ENCODE results near the gene TRAF2. TPM values are rescaled to one million over a fixed set of nuclear protein-coding genes. Genes with fewer than 3 reads are reported as not detected.
A peak's percentile ranks its signal among the peaks of the same experiment; 100 is the strongest.

TRAF2 gene
- total RNA-seq, 5 donors from 2014 or later (not counting 1 experiment from before 2014, with no cell fraction given): 20.9 to 38.7 (median 33.7) TPM

DNA sequence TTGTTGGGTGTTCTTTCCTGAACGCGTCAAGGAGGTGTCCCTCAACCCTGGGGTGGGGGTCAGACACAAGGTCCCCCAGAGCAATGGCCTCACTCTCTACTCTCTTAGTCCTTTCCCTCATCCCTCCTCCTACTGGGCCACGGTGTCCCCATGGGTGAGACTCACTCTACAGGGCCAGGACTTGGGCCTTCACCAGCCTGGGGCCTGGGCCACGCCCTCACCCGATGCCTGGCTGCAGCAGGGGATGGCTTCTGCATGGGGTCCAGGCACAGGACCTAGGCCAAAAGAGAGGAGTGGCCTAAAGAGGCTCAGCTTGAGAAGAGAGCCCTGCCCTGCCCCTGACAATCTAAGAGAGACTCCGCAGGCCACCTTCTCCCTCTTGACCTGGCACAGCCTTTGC is 71.6 kb downstream of the TRAF2 start:
- Histone ChIP-seq H3K4me1 (ENCODE audit: control insufficient read depth in 1 of 2, extremely low read depth in 1 of 2, insufficient read depth in 2 of 2, low read length in 2 of 2) (peaks cover 2 to 56% of the 10 kb centered on the region in 2 experiments), H3K9me3 (no peaks in the 10 kb centered on the region), H3K36me3 (ENCODE audit: control insufficient read depth in 2 of 2, extremely low read depth in 1 of 2, insufficient read depth in 1 of 2, low read length in 1 of 2) (no peaks in the 10 kb centered on the region), H3K27ac (ENCODE audit: low read length) (no peak overlapping the region), H3K27me3 (replicated peaks in 1 of 2; ENCODE audit: control insufficient read depth in 2 of 2, extremely low read depth in 1 of 2, insufficient read depth in 2 of 2, low read length in 1 of 2) (peaks cover 0 to 3% of the 10 kb centered on the region in 2 experiments), H3K4me3 (ENCODE audit: control insufficient read depth in 1 of 2, extremely low read depth in 1 of 2, low read length in 1 of 2) (no peak overlapping the region)
- H3K4me3 Mint-ChIP-seq: no peak overlapping the region
- H3K27ac Mint-ChIP-seq: no peak overlapping the region
- H3K36me3 Mint-ChIP-seq: no peaks in the 10 kb centered on the region
- CTCF ChIA-PET: no interaction called here
- POLR2A ChIA-PET: no interaction called here
- ATAC-seq (replicated peaks in 1 of 4) (no peak), DNase-seq (no peak)
- peaks cover 10 to 30% (median 24%) of the 10 kb centered on the region in 3 donors for H3K4me1 Mint-ChIP-seq
- 93% methylated on average over 4 of the region's 6 CpGs for WGBS (ENCODE audit: insufficient coverage)
- peaks cover 0 to 2% (median 0%) of the 10 kb centered on the region in 3 donors for H3K9me3 Mint-ChIP-seq
- no peaks in the 10 kb centered on the region for H3K27me3 Mint-ChIP-seq

DNA sequence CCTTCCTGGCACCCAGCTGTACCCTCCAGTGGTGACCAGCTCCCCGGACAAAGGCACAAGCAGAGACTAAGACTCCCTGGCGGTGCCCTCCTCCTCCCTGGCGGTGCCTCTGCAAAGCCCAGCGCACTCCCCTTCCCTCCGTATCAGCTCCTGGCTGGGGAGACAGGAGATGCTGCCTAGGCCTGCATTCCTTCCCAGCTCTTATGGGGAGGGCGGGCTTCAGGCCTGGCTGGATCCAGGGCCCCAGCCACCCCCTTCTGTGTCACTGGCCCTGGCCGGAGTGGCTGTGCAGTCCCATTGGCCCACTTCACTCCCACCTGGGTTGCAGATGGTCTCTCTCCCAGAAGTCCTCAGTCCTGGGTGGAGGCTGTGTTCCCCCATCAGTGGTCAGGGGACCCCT is 72.2 kb downstream of the TRAF2 start:
- Histone ChIP-seq H3K4me3 (ENCODE audit: control insufficient read depth in 1 of 2, extremely low read depth in 1 of 2, low read length in 1 of 2) (no peak overlapping the region), H3K9me3 (no peaks in the 10 kb centered on the region), H3K4me1 (ENCODE audit: control insufficient read depth in 1 of 2, extremely low read depth in 1 of 2, insufficient read depth in 2 of 2, low read length in 2 of 2) (peaks cover 2 to 62% of the 10 kb centered on the region in 2 experiments), H3K27me3 (replicated peaks in 1 of 2; ENCODE audit: control insufficient read depth in 2 of 2, extremely low read depth in 1 of 2, insufficient read depth in 2 of 2, low read length in 1 of 2) (peaks cover 0 to 3% of the 10 kb centered on the region in 2 experiments), H3K27ac (ENCODE audit: low read length) (peak overlapping the region; percentile 69), H3K36me3 (ENCODE audit: control insufficient read depth in 2 of 2, extremely low read depth in 1 of 2, insufficient read depth in 1 of 2, low read length in 1 of 2) (no peaks in the 10 kb centered on the region)
- H3K4me1 Mint-ChIP-seq: peaks cover 10 to 35% (median 29%) of the 10 kb centered on the region in 3 donors
- ChIA-PET POLR2A (no interaction called here), CTCF (no interaction called here)
- peaks cover 0 to 2% (median 0%) of the 10 kb centered on the region in 3 donors for H3K9me3 Mint-ChIP-seq
- ATAC-seq (replicated peaks in 1 of 4) (no peak), DNase-seq (no peak)
- H3K27me3 Mint-ChIP-seq: no peaks in the 10 kb centered on the region
- 96% methylated on average over 4 of the region's 7 CpGs for WGBS (ENCODE audit: insufficient coverage)
- no peaks in the 10 kb centered on the region for H3K36me3 Mint-ChIP-seq
- H3K4me3 Mint-ChIP-seq: no peak overlapping the region
- peak overlapping the region; percentile 27 to 52 for H3K27ac Mint-ChIP-seq

GRCh38 chr9:136958898-136959850 is 72.9 kb downstream of the TRAF2 start:
- CTCF ChIA-PET: no interaction called here
- peaks cover 0 to 2% (median 0%) of the 10 kb centered on the region in 3 donors for H3K9me3 Mint-ChIP-seq
- no peak for ATAC-seq (replicated peaks in 1 of 4)

DNA sequence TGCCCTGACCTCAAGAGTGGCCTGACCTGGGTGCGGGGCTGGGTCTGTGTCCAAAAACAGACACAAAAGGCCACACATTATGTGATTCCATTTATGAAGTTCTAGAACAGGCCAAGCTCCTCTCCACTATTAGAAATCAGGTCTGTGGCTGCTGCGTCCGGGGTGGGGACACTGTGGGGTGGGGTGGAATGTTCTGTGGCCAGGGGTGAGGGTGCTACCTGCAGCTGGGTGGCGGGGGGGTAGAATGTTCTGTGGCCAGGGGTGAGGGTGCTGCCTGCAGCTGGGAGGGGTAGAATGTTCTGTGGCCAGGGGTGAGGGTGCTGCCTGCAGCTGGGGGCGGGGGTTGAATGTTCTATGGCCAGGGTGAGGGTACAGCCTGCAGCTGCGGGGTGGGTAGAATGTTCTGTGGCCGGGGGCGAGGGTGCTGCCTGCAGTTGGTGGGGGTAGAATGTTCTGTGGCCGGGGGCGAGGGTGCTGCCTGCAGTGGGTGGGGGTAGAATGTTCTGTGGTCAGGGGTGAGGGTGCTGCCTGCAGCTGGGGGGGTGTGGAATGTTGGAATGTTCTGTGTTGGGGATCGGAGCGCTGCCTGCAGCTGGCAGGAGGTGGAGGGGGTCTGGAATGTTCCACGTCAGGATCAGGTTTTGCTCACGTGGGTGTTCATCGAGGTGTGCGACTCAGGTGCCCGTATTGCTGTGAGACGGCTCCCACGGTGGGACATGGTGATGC is 74.1 kb downstream of the TRAF2 start:
- 37% methylated on average over 10 of the region's 19 CpGs for WGBS (ENCODE audit: insufficient coverage)
- H3K27ac ChIP-seq (ENCODE audit: low read length): peak overlapping the region; percentile 69
- POLR2A ChIA-PET: interaction anchor here in 1 of 2 donors (0.6 kb wide), 1 partner anchor 209 kb away, joined by 7 read pairs; no protein-coding TSS in a partner anchor
- peaks cover 2 to 81% of the 10 kb centered on the region in 2 experiments for H3K4me1 ChIP-seq (ENCODE audit: control insufficient read depth in 1 of 2, extremely low read depth in 1 of 2, insufficient read depth in 2 of 2, low read length in 2 of 2)
- H3K9me3 ChIP-seq: no peaks in the 10 kb centered on the region
- no peak overlapping the region for H3K4me3 ChIP-seq (ENCODE audit: control insufficient read depth in 1 of 2, extremely low read depth in 1 of 2, low read length in 1 of 2)
- peaks cover 0 to 2% (median 0%) of the 10 kb centered on the region in 3 donors for H3K9me3 Mint-ChIP-seq
- peak overlapping the region; percentile 92 to 93 for H3K27ac Mint-ChIP-seq
- no peaks in the 10 kb centered on the region for H3K36me3 ChIP-seq (ENCODE audit: control insufficient read depth in 2 of 2, extremely low read depth in 1 of 2, insufficient read depth in 1 of 2, low read length in 1 of 2)
- CTCF ChIA-PET: interaction anchor here (0.6 kb wide), 2 partner anchors 152 to 372 kb away, joined by 4 read pairs; no protein-coding TSS in a partner anchor
- peaks cover 10 to 45% (median 36%) of the 10 kb centered on the region in 3 donors for H3K4me1 Mint-ChIP-seq
- H3K27me3 Mint-ChIP-seq: no peaks in the 10 kb centered on the region
- H3K4me3 Mint-ChIP-seq: peak overlapping the region in 2 of 3 donors; percentile 35 to 62
- DNase-seq (peak in 27 of 35 experiments; percentile 21 to 63 (median 50)), ATAC-seq (replicated peaks in 1 of 4) (peak; percentile 38 to 83 (median 72))
- no peaks in the 10 kb centered on the region for H3K27me3 ChIP-seq (replicated peaks in 1 of 2; ENCODE audit: control insufficient read depth in 2 of 2, extremely low read depth in 1 of 2, insufficient read depth in 2 of 2, low read length in 1 of 2)
- H3K36me3 Mint-ChIP-seq: no peaks in the 10 kb centered on the region

More at GRCh38 chr9:136958898-136959850, 72.9 kb downstream of the TRAF2 start:
- H3K4me3 ChIP-seq (ENCODE audit: control insufficient read depth in 1 of 2, extremely low read depth in 1 of 2, low read length in 1 of 2): no peak overlapping the region
- peaks cover 0 to 3% of the 10 kb centered on the region in 2 experiments for H3K27me3 ChIP-seq (replicated peaks in 1 of 2; ENCODE audit: control insufficient read depth in 2 of 2, extremely low read depth in 1 of 2, insufficient read depth in 2 of 2, low read length in 1 of 2)
- 88% methylated on average over 22 of the region's 28 CpGs for WGBS (ENCODE audit: insufficient coverage)
- no peak for DNase-seq
- no peaks in the 10 kb centered on the region for H3K36me3 ChIP-seq (ENCODE audit: control insufficient read depth in 2 of 2, extremely low read depth in 1 of 2, insufficient read depth in 1 of 2, low read length in 1 of 2)
- POLR2A ChIA-PET: interaction anchor here in 1 of 2 donors (0.6 kb wide), 1 partner anchor 208 kb away, joined by 7 read pairs; no protein-coding TSS in a partner anchor
- Mint-ChIP-seq H3K4me1 (peaks cover 10 to 35% (median 29%) of the 10 kb centered on the region in 3 donors), H3K4me3 (peak overlapping the region in 1 of 3 donors; percentile 62), H3K36me3 (no peaks in the 10 kb centered on the region), H3K27me3 (no peaks in the 10 kb centered on the region), H3K27ac (peak overlapping the region; percentile 27 to 92)
- H3K4me1 ChIP-seq (ENCODE audit: control insufficient read depth in 1 of 2, extremely low read depth in 1 of 2, insufficient read depth in 2 of 2, low read length in 2 of 2): peaks cover 2 to 69% of the 10 kb centered on the region in 2 experiments
- H3K9me3 ChIP-seq: no peaks in the 10 kb centered on the region
- H3K27ac ChIP-seq (ENCODE audit: low read length): peak overlapping the region; percentile 69

DNA sequence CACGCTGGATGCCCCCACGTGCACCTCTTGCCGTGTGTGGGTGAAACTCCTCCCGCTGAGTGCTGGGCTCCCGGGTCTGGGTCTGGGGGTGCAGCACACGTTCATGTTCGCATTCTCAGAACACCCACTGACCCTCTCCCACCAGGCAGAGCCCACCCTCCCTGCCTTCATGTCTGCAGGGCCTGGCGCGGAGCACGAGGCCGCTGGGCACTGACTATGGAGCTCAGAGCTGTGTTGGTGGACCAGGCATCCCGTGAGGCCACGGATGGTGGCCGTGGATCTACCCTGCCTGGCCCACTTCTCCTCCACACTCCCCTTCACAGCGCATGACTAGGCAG is 74.6 kb downstream of the TRAF2 start:
- Mint-ChIP-seq H3K4me1 (peaks cover 15 to 50% (median 41%) of the 10 kb centered on the region in 3 donors), H3K4me3 (peak overlapping the region in 1 of 3 donors; percentile 62), H3K9me3 (peaks cover 0 to 2% (median 0%) of the 10 kb centered on the region in 3 donors), H3K27ac (peak overlapping the region in 1 of 2 donors; percentile 34), H3K36me3 (no peaks in the 10 kb centered on the region), H3K27me3 (no peaks in the 10 kb centered on the region)
- Histone ChIP-seq H3K27ac (ENCODE audit: low read length) (peak overlapping the region; percentile 38), H3K4me3 (ENCODE audit: control insufficient read depth in 1 of 2, extremely low read depth in 1 of 2, low read length in 1 of 2) (no peak overlapping the region), H3K9me3 (no peaks in the 10 kb centered on the region), H3K36me3 (ENCODE audit: control insufficient read depth in 2 of 2, extremely low read depth in 1 of 2, insufficient read depth in 1 of 2, low read length in 1 of 2) (no peaks in the 10 kb centered on the region), H3K27me3 (replicated peaks in 1 of 2; ENCODE audit: control insufficient read depth in 2 of 2, extremely low read depth in 1 of 2, insufficient read depth in 2 of 2, low read length in 1 of 2) (no peaks in the 10 kb centered on the region), H3K4me1 (ENCODE audit: control insufficient read depth in 1 of 2, extremely low read depth in 1 of 2, insufficient read depth in 2 of 2, low read length in 2 of 2) (peaks cover 3 to 84% of the 10 kb centered on the region in 2 experiments)
- POLR2A ChIA-PET: no interaction called here
- ATAC-seq (replicated peaks in 1 of 4) (no peak), DNase-seq (no peak)
- WGBS (ENCODE audit: insufficient coverage): no CpG with 5 or more reads among the region's 15 CpGs
- CTCF ChIA-PET: no interaction called here

Measured in T-cell (primary cell).